HepG2 (cell line): Measurements from ENCODE around the gene OR1F1. TPM values are rescaled to one million over a fixed set of nuclear protein-coding genes. Genes with fewer than 3 reads are reported as not detected.
A peak's percentile ranks its signal among the peaks of the same experiment; 100 is the strongest.

Experiments
- ELF4 ChIP-seq: sonication (generic); formaldehyde crosslinking; IDR thresholded peaks from 2 replicates; pipeline ENCODE4 v1.5.0; 2020; ENCODE audit warnings: missing genetic modification reagents, mild to moderate bottlenecking, moderate library complexity, borderline replicate concordance
- GATAD1 ChIP-seq: IDR thresholded peaks from 2 replicates; pipeline ENCODE4 v1.6.1; 2016; ENCODE audit warnings: missing genetic modification reagents, missing compliant biosample characterization
- HNF1A ChIP-seq, 2 experiments: sonication (generic) in 1 of 2; formaldehyde crosslinking in 1 of 2; IDR thresholded peaks; 2 replicates each; pipeline versions ENCODE4 v1.4.0 to v1.6.1; 2016 to 2020; ENCODE audit warnings: borderline replicate concordance in 1 of 2, low read depth in 1 of 2, mild to moderate bottlenecking in 1 of 2, missing genetic modification reagents in 1 of 2
- IKZF4 ChIP-seq: sonication (generic); formaldehyde crosslinking; IDR thresholded peaks from 2 replicates; pipeline ENCODE4 v1.5.1; 2020; ENCODE audit warnings: borderline replicate concordance, mild to moderate bottlenecking, low read depth, missing genetic modification reagents; ENCODE audit errors: not compliant biosample characterization
- LRRFIP1 ChIP-seq: sonication (generic); formaldehyde crosslinking; conservative IDR thresholded peaks from 2 replicates; pipeline ENCODE4 v1.4.0; 2020; ENCODE audit warnings: missing genetic modification reagents
- PPARG ChIP-seq: conservative IDR thresholded peaks from 2 replicates; pipeline ENCODE4 v1.6.1; 2016; ENCODE audit warnings: missing biosample characterization, missing genetic modification reagents
- PRMT3 ChIP-seq: sonication (generic); formaldehyde crosslinking; IDR thresholded peaks from 2 replicates; pipeline ENCODE4 v1.8.1; 2022; ENCODE audit warnings: low read depth, mild to moderate bottlenecking, moderate library complexity, missing genetic modification reagents, borderline replicate concordance
- ZNF124 ChIP-seq: sonication (generic); formaldehyde crosslinking; IDR thresholded peaks from 2 replicates; pipeline ENCODE4 v1.4.0; 2020; ENCODE audit warnings: missing genetic modification reagents
- ZNF253 ChIP-seq: sonication (generic); formaldehyde crosslinking; IDR thresholded peaks from 2 replicates; pipeline ENCODE4 v1.8.0; 2022; ENCODE audit warnings: mild to moderate bottlenecking, missing genetic modification reagents, borderline replicate concordance
- ZNF318 ChIP-seq: sonication (generic); formaldehyde crosslinking; IDR thresholded peaks from 2 replicates; pipeline ENCODE4 v1.4.0; 2020; ENCODE audit warnings: mild to moderate bottlenecking, missing genetic modification reagents
- ZNF607 ChIP-seq: sonication (generic); formaldehyde crosslinking; IDR thresholded peaks from 2 replicates; pipeline ENCODE4 v1.5.1; 2020; ENCODE audit warnings: missing genetic modification reagents, mild to moderate bottlenecking, borderline replicate concordance
- polyA plus RNA-seq, 8 experiments: library from polyadenylated mRNA; depleted of rRNA in 3 of 8; stranded (reverse) in 7 of 8; unstranded in 1 of 8; fragments of >200 nt; fragmentation: Illumina TruSeq in 4 of 8; extraction: Trizol in 4 of 8; gene quantifications; 2 replicates each; pipeline versions ENCODE4 v1.2.1 to v1.2.3, GENCODE V29; 2011 to 2016; ENCODE audit warnings: low read depth in 4 of 8, missing spikeins in 1 of 8, mixed read lengths in 1 of 8; ENCODE audit not compliant: insufficient read depth in 1 of 8
- total RNA-seq, 5 experiments: library from RNA; depleted of rRNA; stranded (reverse); fragments of >200 nt; fragmentation: Illumina TruSeq; extraction: Trizol; gene quantifications; 2 replicates each; pipeline ENCODE4 v1.2.3, GENCODE V29; 2016; ENCODE audit warnings: low read depth in 1 of 5

The OR1F1 gene
- total and polyA plus RNA-seq, 2 of the 13 experiments (the other 11 are each of a cell fraction or from before 2014, with no cell fraction given): 0.90 TPM; not detected in 1

- TF ChIP-seq ZNF318: 0 out of 2 replicates have a peak, but pooled peaks have one; percentile 37
- TF ChIP-seq PPARG (CRISPR knock-in tag): peak; percentile 46; the same call in 1 of the 2 replicates
- 0 out of 2 replicates have a peak, but pooled peaks have one; percentile 46 for TF ChIP-seq ZNF253 (CRISPR knock-in tag)
- peak; percentile 71; the same call in 1 of the 2 replicates for TF ChIP-seq ZNF607
- 0 out of 2 replicates have a peak, but pooled peaks have one; percentile 18 for TF ChIP-seq GATAD1 (CRISPR knock-in tag)
- no peak for TF ChIP-seq LRRFIP1 (CRISPR knock-in tag)
- TF ChIP-seq IKZF4 (CRISPR knock-in tag): peak; percentile 37
- peak; percentile 93; the same call in 1 of the 2 replicates for TF ChIP-seq PRMT3 (CRISPR knock-in tag)
- TF ChIP-seq HNF1A (IDR thresholded peaks at IDR 0.05; ENCODE audit: low read depth): no peak
- TF ChIP-seq HNF1A (CRISPR knock-in tag; IDR thresholded peaks at IDR 0.05; ENCODE audit: borderline replicate concordance): peak; percentile 67; the same call in 1 of the 2 replicates
- no peak for TF ChIP-seq ELF4 (CRISPR knock-in tag)
- peak; percentile 88; the same call in 1 of the 2 replicates for TF ChIP-seq ZNF124 (CRISPR knock-in tag)
Measured at GRCh38 chr16:3150346-3151218, 37.4 kb upstream of the OR1F1 start (continued).
